HG03108 (cell line): ENCODE measurements around the gene CREB3L1.

ENCODE experiments used
- ATAC-seq: cut with Tn5 transposase; IDR thresholded peaks from one replicate; pipeline ENCODE4 v1.9.1; 2021; ENCODE audit warnings: moderate library complexity; ENCODE audit not compliant: unreplicated experiment

CREB3L1 gene, protein sequence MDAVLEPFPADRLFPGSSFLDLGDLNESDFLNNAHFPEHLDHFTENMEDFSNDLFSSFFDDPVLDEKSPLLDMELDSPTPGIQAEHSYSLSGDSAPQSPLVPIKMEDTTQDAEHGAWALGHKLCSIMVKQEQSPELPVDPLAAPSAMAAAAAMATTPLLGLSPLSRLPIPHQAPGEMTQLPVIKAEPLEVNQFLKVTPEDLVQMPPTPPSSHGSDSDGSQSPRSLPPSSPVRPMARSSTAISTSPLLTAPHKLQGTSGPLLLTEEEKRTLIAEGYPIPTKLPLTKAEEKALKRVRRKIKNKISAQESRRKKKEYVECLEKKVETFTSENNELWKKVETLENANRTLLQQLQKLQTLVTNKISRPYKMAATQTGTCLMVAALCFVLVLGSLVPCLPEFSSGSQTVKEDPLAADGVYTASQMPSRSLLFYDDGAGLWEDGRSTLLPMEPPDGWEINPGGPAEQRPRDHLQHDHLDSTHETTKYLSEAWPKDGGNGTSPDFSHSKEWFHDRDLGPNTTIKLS

DNA sequence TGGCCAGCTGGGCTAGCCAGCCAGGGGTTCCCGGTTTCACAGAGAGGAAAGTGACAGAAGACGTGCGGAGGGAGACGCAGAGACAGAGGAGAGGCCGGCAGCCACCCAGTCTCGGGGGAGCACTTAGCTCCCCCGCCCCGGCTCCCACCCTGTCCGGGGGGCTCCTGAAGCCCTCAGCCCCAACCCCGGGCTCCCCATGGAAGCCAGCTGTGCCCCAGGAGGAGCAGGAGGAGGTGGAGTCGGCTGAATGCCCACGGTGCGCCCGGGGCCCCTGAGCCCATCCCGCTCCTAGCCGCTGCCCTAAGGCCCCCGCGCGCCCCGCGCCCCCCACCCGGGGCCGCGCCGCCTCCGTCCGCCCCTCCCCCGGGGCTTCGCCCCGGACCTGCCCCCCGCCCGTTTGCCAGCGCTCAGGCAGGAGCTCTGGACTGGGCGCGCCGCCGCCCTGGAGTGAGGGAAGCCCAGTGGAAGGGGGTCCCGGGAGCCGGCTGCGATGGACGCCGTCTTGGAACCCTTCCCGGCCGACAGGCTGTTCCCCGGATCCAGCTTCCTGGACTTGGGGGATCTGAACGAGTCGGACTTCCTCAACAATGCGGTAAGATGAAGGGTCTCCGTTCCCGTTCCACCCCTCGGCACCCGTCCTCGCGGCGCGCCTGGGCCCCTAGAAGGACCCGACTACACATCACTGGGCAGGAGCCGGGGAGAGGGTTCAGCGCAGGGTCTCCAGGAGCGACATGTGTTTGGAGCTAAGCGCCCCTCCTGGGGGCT, at the start of gene CREB3L1:
TSS of gene CREB3L1 (plus strand) at position 41 of the 765 bp plus-strand sequence. CDS start at position 491, 450 bp downstream.
- no peak for ATAC-seq

DNA sequence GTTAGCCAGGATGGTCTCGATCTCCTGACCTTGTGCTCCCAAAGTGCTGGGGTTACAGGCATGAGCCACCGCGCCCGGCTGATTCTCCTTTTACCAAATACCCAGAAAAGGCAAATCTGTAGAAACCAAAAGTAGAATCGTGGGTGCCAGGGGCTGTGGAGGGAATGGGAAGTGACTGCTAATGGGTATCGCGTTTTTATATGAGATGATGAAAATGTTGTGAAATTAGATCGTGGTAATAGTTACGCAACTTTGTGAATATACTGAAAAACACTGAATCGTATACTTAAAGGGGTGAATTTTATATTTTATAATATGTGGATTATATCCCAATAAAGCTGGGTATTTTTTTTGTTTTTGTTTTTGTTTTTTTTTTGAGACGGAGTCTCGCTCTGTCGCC, 48.2 kb upstream of the CREB3L1 start:
- no peak for ATAC-seq

DNA sequence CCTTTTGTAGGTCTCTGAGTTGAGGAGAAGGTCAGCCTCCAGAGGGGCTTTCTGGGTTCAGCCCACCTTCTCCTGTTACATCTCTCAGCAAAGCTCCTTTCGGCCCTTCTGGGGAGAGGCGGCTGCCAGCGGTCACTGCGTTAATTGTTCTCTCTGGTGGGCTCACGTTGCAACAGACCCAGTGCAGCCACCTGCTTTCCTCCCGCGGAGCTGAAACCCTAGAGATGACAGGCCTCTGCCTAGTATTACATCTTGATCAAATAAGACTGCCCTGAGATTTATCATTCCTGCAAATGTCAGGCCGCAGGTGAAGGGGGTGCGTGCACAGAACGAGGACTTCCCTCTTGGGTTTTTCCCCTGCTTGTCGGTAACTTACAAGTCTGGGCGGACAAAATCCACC, 43.2 kb upstream of the CREB3L1 start:
- no peak for ATAC-seq

DNA sequence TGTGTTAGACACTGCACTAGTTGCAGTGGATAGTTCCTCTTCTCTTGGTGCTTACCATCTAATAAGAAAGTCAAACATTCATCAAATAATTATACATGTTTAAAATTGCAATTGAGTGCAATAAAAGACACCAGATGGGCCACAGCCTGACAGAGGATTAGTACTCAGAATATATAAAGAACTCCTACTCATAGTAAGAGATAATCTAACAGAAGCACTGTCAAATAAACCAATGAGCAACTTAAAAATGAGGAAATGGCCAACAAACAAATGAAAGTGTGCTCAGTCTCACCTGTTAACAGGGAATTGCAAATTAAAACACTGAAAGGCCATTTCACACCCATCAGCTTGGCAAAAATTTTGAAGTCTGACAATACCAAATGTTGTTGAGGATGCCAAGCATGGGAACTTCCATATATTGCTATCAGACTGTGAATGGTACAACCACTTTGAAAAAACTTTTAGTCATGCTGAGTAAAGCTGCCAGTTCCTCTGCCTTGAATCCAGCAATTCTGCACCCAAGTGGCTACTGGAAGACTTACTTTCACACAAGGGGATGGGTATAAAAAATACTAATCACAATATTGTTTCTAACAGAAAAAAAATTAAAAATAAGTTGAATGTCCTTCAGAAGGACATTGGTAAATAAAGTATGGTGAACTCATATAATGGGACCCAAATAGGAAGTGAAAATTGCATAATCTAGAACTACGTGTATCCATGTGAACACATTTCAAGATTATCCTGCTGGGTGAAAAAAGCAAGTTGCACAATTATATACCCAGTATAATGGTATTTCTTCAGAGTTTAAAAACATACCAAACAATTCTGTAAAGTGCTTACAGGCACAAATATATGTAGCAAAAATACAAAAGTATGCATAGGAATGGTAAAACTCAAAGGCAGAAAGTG, 41.4 kb upstream of the CREB3L1 start:
- ATAC-seq: no peak

DNA sequence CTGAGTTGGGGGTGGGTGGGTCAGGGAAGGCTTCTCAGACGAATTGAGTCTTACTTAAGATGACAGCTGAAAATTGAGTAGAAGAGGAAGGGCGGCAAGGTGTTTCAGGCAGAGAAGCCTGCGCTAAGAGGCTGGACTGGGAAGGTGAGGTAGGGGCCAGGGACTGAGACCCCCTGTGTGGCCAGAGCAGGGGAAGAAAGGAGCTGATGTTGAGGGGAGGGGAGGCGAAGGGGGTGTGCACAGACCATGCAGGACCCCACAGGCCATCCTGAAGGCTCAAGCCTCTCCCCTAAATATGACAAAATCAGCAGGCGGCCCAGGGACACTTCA, 40.6 kb upstream of the CREB3L1 start:
- ATAC-seq: no peak

DNA sequence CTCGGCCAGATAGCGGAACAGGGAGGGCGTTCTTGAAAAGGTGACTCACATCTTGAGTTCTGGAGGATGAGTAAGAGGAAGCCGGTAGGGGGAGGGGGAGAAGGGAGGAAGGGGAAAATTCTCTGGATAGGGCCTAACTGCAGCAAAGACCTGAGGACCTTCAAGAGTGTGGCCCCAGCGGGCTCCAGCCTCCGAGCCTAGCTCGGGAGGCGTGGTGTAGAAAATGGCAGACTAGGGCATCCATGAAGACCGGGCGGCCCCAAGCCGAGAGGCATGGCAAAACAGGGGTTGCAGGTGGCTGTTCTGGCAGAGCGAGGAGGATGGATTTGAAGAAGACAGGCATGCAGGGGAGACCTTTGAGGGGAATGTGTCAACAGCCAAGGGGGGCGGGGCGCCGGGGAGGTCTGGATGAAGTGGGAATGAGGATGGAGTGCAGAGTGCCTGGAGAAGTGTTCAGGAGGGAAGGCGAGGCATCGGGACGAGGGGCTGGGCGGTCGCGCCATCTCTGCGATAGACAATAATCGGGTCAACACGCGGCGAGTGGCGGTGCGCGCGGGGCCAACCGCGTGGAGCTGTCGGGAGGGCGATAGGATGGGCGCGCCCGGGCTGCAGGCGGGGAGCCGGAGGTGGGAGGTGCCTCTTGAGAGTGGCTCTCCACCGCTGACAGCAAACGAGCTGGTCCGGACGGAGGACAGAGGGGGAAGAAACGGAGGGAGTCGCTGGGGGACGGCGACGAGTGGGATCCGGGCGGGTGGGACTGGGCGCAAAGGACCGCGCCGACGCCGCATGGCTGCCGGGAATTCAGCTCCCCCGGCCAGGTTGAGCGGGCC, 40.0 kb upstream of the CREB3L1 start:
- no peak for ATAC-seq

DNA sequence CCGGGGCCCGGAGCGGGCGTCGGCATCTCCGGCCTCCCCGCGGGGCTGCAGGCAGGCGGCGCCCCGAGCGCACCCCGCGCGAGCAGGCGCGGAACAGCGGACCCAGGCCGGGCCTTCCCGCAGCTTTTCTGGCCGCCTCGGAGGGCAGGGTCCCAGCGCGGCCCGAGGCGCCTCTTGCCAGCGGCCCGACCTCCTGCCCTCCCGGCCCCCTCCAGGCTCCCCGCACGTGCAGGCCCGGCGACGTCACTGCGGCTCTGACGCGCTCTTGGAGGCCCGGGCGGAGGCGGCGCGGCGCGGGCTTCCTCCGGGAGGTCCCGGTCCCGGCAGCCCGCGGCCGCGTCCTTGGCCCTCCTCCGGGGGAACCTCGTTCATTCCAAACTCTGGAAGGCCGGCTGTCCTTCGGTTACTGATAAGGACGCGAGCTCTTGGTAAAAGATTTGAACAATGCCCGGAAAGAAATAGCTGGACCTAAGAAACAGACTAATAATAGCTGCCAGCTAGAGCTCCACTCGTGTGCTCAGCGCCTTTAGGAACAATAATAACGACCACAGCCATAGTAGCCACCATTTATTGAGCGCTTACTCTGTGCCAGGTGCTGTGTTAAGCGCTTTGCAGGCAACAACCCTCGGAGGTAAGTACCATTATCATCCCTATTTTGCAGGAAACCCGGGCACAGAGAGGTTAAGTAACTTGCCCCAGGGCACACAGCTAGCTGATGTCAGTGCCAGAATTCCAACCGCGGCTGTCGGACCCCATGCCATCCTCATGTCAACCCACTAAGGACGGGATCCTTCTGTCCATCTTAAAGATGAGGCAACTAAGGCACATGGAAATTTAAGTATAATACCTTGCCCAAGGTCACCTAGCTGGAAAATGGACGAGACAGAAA, 39.1 kb upstream of the CREB3L1 start:
- no peak for ATAC-seq

DNA sequence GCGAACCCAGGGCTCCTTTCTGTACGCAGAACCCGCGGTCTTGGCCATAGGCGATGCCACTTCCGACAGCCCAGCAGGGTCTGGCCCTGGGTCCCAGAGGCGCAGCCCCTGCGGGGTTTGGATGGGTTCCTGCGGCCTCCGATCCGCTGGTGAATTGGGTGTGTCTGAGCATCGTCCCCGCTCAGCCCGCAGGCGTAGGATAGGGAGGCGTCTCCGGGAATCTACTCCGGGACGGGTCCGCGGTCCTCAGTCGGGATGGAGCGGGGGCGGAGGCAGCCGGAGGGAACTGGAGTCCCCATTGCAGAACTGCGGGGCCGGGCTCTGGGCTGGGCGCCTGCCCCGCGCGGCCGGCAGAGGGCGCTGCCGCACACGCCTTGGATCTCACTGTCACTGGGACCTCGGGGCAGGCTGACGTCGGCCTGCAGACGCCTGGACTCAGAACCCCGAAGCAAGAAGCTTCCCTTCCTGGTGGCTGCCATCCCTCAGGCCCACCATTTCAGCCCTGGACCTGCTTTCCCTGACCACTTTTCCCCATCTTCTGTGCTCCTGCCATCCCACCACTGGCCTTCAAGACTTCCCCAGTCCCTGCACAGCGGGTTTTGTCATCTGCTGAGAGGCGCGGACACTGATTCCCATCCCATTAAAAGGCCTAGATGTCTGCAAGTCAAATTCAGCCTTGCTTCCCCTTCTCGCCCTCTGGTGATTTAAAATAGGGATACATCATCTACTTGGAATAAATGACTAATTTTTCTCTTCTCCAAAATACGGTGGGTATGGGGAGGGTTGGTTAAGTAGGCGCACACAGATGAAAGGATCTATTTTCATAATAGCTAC, 38.3 kb upstream of the CREB3L1 start:
- peak; percentile 49 for ATAC-seq

DNA sequence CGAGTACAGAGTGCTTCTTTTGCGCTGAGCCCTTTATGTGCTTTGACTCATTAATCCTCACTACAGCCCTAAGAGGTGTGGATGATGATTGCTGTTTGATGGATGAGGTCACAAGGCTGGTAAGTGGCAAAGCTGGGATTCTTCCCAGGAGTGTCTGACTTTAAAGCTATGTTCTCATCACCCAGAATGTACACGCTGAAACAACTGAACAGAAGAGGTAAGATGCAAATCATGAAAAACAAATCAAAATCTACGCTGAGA, 37.7 kb upstream of the CREB3L1 start:
- ATAC-seq: no peak

DNA sequence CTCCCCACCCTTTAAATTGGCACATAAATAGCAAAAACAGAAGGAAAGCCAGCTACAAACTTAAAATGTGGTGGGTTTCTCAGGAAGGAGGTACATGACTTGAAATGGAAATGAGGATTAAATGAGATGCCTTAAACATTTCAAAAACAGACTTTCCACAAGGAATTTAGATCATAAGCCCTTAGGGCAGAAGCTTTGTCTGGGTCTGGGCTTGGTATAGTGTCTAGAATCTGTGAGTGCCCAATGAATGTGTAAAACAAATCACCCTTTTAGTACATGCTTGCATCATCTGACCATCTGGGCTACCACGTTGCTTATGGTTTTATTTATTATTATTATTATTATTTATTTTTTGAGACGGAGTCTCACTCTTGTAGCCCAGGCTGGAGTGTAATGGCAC, 37.1 kb upstream of the CREB3L1 start:
- no peak for ATAC-seq

DNA sequence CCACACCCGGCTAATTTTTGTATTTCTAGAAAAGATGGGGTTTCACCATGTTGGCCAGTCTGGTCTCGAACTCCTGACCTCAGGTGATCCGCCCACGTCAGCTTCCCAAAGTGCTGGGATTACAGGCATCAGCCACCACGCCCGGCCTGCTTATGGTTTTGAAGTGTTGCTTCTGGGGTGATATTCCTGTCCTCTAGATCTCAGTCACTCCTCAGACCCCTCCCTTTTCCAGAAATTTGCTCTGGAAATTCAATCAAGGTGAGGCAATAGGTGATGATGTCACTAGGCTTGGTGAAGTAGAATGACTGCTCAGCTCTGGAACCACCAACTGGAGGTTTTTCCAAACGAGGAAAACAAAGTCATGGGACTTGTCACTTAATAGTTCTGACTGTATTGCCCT, 36.6 kb upstream of the CREB3L1 start:
- ATAC-seq: no peak

DNA sequence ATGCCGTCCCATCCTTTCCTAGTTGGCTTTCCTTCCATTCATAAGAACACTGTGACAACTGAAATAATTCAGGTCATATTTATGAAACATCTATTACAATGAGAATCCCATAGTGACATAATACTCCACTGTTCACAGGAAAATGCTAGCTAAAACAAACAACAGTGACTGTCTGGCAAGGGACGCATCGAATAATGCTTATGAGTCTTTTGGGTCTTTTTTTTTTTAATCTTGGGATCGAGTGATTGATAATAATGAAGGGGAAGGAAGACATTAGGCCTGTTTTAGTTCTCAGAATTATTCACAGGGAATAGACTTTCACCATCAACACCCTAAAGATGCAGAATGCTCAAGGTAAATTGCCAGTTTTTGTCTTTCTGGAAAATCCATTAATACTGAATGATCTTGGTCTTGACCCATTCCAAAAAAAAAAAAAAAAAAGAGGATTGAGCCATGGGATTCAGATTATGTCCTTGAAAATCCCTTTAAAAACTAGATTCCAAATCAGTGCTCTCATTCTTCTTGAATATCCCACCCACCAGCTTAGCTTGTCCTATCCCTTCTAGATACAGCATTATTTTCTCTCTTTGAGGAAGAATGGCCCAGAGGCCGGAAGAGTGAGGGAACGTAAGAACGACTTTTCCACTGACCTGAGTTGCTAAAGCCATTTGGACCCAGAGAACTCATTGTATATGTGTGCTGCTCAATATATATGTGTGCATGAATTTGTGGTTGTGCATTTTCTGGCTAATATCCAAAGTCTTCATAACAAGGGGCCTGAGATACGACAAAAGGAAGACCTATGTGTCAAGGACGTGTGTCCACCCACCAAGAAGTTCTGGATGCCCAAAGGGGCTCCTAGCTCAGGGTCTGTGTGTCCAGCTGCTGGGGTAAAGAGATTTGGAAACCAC, 35.2 kb upstream of the CREB3L1 start:
- ATAC-seq: no peak

DNA sequence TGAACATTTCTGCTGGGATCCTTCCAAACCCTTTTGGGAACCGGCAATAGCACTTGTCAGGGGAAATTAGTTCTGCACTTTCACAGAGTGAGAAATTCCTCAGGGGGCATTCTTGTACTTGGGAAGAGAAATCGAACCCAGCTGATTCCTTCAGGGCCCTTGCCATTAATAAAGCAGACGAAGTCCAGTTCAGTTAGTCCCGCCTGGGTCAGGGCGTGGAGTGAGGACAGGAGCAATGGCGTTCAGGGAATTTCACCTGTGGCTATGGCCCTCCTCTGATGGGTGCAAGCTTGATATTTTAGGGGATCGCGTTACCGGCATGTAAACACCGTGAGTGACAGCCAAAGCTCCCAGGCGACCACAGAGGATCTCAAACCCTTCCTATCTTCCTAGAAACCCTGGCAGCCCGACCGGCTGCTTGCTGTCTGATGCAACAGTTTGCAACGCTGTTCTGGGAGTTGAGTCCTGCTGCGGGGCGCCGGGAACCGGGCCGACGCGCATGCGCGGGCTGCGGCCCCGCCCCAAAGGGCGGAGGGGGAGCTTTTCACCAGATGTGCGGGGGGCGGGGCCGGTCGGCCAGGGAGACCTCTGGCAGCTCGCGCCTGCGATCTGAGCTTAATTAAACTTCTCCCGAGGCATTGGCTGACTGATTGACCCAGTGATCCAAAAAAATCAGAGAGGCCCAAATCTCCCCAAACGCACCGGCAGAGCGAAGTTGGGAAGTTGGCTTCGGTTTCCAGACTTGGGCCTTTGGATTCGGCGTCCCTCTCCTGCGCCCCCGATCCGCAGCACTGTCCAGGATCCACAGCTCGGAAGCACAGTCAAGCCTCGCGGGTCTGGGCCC, 34.3 kb upstream of the CREB3L1 start:
- ATAC-seq: peak; percentile 67

DNA sequence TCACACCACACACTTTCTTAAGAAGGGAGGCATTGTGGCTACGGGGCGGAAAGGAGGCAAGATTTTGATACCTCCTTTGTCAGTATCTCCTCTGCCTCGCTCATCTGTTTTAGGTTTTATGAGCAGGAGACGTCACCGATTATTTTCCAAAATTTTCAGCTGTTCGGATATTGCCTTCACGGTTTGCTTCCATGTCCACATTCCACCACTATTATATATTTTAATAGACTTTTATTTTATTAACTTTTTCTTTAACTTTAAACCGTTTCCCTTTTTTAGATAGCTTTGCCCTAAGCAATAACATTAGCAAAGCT, 33.7 kb upstream of the CREB3L1 start:
- ATAC-seq: no peak

DNA sequence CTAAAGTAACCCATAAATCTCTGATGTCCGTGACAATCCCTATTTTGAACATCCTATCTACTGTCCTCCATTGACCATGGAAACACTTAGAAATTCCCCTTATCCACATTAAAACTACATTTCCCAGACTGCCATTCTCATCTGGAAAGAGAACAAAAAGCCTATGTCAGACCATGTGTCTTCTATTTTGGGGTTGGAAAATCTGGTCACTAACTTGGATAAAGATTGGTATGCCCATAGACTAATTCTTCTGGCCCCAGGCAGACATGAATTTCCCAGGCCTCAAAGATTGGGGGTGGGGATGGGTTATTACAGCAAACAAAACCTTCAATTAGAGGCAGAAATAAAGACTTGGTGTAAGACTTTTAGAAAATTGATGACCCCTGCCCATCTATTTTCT, 30.9 kb upstream of the CREB3L1 start:
- ATAC-seq: no peak

DNA sequence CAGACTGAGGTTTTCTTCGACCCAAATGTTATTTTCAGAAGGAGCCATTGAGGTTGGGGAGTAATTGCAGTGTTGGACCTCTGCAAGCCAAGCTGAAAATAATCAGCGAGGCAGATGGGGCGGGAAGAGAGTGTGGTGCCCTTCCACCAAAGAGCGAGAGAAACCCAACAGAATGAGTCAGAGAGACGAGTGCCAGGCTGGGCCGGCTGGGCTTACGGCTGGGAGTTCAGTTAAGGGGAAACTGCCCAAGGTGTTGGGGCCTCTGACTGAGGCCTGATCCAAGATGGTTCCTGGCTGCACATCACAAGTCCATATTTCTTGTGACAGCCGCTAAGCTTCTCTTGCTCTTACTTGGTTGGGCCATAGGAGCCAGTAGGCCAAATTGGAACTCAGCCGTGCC, 30.4 kb upstream of the CREB3L1 start:
- ATAC-seq: no peak

DNA sequence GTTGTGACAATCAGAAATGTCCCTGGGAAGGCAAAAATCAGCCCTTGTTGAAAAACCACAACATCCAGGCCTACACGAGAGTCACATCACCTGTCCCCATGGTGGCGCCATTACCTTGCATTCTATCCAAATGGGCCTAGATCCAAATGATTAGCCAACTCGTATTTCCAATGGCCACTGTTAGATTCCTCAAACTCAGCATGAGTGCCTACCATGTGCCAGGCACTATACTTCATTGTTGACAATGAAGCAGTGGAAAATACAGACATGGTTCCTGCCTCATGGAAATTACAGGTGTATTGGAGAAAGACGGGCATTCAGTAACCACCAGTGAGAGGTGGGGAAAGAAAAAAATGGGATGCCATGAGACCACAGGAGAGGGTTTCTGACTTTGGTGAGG, 29.8 kb upstream of the CREB3L1 start:
- no peak for ATAC-seq
